ENCODE measurements around the gene HHIPL1.

The HHIPL1 gene

GRCh38 chr14:99612071-99612737 is 32.7 kb upstream of the HHIPL1 start:
- no peak overlapping the region for H3K4me3 ChIP-seq (ENCODE audit: low read depth, low read length)
- TF ChIP-seq, protein P1, sequence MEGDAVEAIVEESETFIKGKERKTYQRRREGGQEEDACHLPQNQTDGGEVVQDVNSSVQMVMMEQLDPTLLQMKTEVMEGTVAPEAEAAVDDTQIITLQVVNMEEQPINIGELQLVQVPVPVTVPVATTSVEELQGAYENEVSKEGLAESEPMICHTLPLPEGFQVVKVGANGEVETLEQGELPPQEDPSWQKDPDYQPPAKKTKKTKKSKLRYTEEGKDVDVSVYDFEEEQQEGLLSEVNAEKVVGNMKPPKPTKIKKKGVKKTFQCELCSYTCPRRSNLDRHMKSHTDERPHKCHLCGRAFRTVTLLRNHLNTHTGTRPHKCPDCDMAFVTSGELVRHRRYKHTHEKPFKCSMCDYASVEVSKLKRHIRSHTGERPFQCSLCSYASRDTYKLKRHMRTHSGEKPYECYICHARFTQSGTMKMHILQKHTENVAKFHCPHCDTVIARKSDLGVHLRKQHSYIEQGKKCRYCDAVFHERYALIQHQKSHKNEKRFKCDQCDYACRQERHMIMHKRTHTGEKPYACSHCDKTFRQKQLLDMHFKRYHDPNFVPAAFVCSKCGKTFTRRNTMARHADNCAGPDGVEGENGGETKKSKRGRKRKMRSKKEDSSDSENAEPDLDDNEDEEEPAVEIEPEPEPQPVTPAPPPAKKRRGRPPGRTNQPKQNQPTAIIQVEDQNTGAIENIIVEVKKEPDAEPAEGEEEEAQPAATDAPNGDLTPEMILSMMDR (IDR thresholded peaks at IDR 0.05; ENCODE audit: low read depth, low read length): no peak

DNA sequence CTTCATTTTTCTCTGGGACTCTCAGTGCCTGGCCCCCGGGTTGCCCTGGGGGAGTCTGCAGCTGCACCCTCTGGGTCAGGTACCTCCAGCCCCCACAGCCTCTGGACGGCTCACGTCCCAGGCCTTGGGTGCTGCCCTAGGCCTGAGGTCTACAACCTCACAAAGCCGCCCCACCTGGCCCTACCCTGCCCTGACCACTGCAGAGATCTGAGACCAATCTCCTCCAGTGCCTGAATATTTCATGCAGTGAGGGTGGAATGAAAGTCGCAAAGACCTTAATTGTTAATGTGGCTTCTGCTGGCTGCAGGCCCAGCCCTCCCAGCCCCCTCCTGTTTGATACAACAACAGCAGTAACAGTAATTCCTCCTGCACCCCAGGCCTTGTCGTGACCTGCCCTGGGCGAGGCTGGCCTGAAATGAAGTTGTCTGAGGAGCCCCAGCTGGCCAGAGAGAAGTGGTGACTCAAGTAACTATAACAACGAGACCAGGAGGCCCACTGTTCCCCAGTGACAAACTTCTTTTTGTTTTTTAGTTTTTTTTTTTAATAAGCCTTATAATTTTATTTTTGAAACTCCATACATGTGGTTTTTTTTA is 32.1 kb upstream of the HHIPL1 start:
- TF ChIP-seq, protein P1 (IDR thresholded peaks at IDR 0.05; ENCODE audit: low read depth, low read length): no peak
- H3K4me3 ChIP-seq (ENCODE audit: low read depth, low read length): no peak overlapping the region

- TF ChIP-seq, protein P1 (IDR thresholded peaks at IDR 0.05; ENCODE audit: low read depth, low read length): no peak
- H3K4me3 ChIP-seq (ENCODE audit: low read depth, low read length): no peak overlapping the region
Observed at GRCh38 chr14:99615497-99616157, 29.3 kb upstream of the HHIPL1 start.

- H3K4me3 ChIP-seq (ENCODE audit: low read depth, low read length): no peak overlapping the region
- TF ChIP-seq, protein P1 (IDR thresholded peaks at IDR 0.05; ENCODE audit: low read depth, low read length): no peak
Observed at GRCh38 chr14:99616832-99617800, 27.8 kb upstream of the HHIPL1 start.

GRCh38 chr14:99619835-99620834 is 24.8 kb upstream of the HHIPL1 start:
- TF ChIP-seq, protein P1 (IDR thresholded peaks at IDR 0.05; ENCODE audit: low read depth, low read length): no peak

DNA sequence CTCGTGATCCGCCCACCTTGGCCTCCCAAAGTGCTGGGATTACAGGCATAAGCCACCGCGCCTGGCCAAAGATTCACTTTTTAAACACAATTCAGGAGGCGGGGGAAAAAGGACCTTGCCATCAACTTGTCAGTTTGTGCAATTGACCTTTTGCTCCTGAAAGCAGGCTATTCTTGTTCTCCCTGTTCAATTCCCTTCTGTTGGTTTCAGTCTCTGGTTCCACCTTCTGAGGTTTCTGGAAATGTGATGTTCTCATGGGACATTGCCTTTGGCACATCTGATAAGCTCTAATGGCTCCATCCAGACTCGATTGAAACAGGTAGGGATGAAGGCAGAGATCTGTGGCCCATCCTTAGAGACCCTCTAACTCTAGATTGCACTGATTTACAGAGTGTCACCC is 23.0 kb upstream of the HHIPL1 start:
- H3K4me3 ChIP-seq (ENCODE audit: low read depth, low read length): no peak overlapping the region
- TF ChIP-seq, protein P1 (IDR thresholded peaks at IDR 0.05; ENCODE audit: low read depth, low read length): no peak

More at GRCh38 chr14:99619835-99620834, 24.8 kb upstream of the HHIPL1 start:
- H3K4me3 ChIP-seq (ENCODE audit: low read depth, low read length): no peak overlapping the region

Measured in WI38 (cell line).